ENCODE data around the gene CUL4B. TPM values are rescaled to one million over a fixed set of nuclear protein-coding genes. Genes with fewer than 3 reads are reported as not detected.

CUL4B gene
- total and polyA plus RNA-seq, 9 donors, result 26.2 to 67.8 (median 47.6) TPM

DNA sequence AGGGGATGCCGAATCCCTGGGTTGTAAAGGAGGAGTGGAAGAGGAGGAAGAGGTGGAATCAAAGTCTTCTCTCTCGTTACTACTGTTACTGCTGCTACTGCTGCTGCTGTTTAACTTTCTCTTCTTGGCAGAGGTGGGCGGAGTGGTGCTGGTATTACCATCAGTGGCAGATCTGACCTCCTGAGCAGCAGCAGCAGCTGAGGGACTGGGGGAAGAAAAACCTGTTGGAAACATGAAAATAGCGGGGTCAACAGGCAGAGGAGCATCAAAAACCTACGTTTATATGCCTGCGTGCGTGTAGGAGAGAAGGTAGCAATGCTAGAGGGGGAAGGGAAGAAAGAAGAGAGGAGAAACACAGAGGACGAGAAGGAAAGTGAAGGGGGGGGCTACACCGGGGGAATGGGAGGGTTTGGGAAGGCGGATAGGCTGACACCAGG, 339 bp downstream of the CUL4B start:
- Histone ChIP-seq H3K4me1 (ENCODE audit: insufficient read depth) (no peaks in the 10 kb centered on the region), H3K36me3 (no peaks in the 10 kb centered on the region), H3K27me3 (no peaks in the 10 kb centered on the region), H3K4me3 (peak overlapping the region; percentile 53), H3K27ac (peak overlapping the region; percentile 98 to 99), H3K9me3 (no peaks in the 10 kb centered on the region)
- 31 to 44% (median 36%) methylated on average over 10 of the region's 10 CpGs for WGBS, 3 donors
- no peak for TF ChIP-seq EP300 (IDR thresholded peaks at IDR 0.05)
- no peak for TF ChIP-seq POLR2A (IDR thresholded peaks at IDR 0.05)
- no peak for TF ChIP-seq CTCF (IDR thresholded peaks at IDR 0.05)
- intact Hi-C loops (cut with DNase I), result loop anchor here in 1 of 4 donors (2.0 kb wide), 1 partner anchor 68 kb away; no protein-coding TSS in a partner anchor
- no peak for DNase-seq

DNA sequence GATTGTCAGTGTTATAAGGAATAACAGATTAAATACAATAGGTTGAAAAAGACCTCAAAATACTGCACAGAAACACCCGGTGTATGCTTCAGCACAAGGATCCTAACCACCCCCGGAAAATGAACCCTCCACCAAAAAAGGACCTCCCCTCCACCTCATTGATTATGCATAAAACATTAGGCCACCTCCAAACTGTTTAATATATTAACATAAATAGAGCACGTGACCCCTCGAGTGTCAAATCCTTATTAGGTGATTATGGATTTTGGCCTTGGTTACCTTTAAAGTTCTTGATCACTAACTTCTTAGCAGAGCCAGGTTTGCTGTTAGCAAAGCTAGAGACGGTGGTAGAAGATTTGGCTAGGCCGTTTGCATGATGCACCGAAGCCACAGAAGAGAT, 958 bp downstream of the CUL4B start:
- peak overlapping the region in 1 of 2 donors; percentile 98 for H3K27ac ChIP-seq
- intact Hi-C loops (cut with DNase I), result loop anchor here in 1 of 4 donors (2.0 kb wide), 1 partner anchor 69 kb away; no protein-coding TSS in a partner anchor
- H3K4me1 ChIP-seq (ENCODE audit: insufficient read depth), result no peaks in the 10 kb centered on the region
- peak overlapping the region; percentile 53 for H3K4me3 ChIP-seq
- TF ChIP-seq CTCF (IDR thresholded peaks at IDR 0.05), result no peak
- no peak for TF ChIP-seq POLR2A (IDR thresholded peaks at IDR 0.05)
- TF ChIP-seq EP300 (IDR thresholded peaks at IDR 0.05), result no peak
- no peaks in the 10 kb centered on the region for H3K36me3 ChIP-seq
- no peaks in the 10 kb centered on the region for H3K27me3 ChIP-seq
- H3K9me3 ChIP-seq, result no peaks in the 10 kb centered on the region
- 32 to 52% (median 41%) methylated on average over 7 of the region's 7 CpGs for WGBS, 3 donors
- no peak for DNase-seq

DNA sequence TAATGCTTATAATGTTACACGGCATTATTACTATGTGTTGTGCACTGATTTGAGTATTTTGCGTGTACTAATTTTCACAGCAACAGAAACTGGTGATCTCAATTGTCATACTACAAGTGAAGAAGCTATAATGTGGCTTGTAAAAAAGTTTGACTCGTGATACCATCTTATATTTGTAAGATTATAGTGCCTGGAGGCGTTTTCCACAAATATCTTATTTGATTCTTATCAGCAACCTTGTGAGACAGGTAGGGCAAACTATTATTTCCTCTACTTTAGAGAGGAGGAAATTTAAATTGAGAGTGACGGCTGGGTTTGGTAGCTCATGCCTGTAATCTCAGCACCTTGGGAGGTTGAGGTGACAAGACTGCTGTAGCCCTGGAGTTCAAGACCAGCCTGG, 4.5 kb downstream of the CUL4B start:
- Histone ChIP-seq H3K9me3 (no peaks in the 10 kb centered on the region), H3K27ac (no peak overlapping the region), H3K36me3 (no peaks in the 10 kb centered on the region), H3K4me3 (no peak overlapping the region), H3K27me3 (no peaks in the 10 kb centered on the region), H3K4me1 (ENCODE audit: insufficient read depth) (no peaks in the 10 kb centered on the region)
- no peak for DNase-seq
- WGBS, 3 donors, result 77% methylated on average over 5 of the region's 5 CpGs
- no peak for TF ChIP-seq EP300 (IDR thresholded peaks at IDR 0.05)
- no peak for TF ChIP-seq POLR2A (IDR thresholded peaks at IDR 0.05)
- TF ChIP-seq CTCF (IDR thresholded peaks at IDR 0.05), result no peak
- intact Hi-C loops (cut with DNase I), result no loop called here

DNA sequence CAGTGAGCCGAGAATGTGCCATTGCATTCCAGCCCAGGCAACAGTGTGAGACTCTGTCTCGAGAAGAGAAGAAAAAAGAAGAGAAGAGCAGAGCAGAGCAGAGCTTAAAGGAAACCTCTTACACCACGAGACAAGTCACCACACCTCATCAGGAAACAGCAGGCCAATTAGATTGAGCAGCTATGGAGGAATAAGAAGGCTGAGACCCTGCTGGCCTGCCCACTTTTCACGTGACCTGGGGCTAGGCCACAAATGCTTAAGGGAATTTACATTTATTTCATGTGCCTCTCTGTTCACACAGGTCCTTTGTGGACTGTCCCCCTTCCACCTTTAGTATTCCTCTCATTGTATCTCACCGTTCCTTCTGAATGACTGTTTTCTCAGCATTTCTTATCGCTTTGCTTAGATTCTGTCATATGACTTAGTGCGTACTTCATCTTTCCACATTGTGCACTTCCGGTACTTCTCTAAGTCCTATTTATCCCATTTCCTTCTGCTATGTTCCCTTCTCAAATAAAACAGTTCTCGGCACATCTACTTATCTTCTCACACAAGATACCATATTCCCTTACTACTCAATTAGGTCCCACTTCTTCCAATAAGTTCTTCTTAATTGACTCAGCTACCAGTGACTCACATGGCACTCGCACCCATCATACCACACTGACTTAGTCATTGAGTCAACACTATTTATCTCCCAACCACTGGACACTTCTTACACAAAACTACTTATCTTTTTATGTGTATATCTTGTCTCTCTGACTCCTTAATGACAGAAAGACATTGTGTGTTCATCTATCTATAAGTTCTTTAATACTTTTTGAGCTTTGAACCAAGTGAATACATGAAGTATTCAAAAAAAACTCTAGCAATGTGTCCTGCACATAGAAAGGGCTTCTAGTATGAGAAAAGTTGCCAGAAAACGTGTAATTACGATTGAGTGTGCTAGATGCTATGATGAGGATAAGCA, 11.0 kb downstream of the CUL4B start:
- H3K27ac ChIP-seq, result no peak overlapping the region

More for the DNA sequence above, 11.0 kb downstream of the CUL4B start:
- Histone ChIP-seq H3K4me3 (no peak overlapping the region), H3K36me3 (no peaks in the 10 kb centered on the region), H3K4me1 (ENCODE audit: insufficient read depth) (no peaks in the 10 kb centered on the region), H3K27me3 (no peaks in the 10 kb centered on the region), H3K9me3 (no peaks in the 10 kb centered on the region)
- TF ChIP-seq CTCF (IDR thresholded peaks at IDR 0.05), result no peak
- TF ChIP-seq POLR2A (IDR thresholded peaks at IDR 0.05), result no peak
- TF ChIP-seq EP300 (IDR thresholded peaks at IDR 0.05), result no peak
- DNase-seq, result peak in 1 of 5 donors; percentile 30
- WGBS, 3 donors, result 67 to 71% (median 68%) methylated on average over 12 of the region's 12 CpGs
- intact Hi-C loops (cut with DNase I), result no loop called here
